HCEC 1CT (cell line): ENCODE measurements around the gene KY.

ENCODE experiments used
- DNase-seq: peaks from one replicate; pipeline ENCODE4 v3.0.0-alpha.2; 2017

Gene KY, protein sequence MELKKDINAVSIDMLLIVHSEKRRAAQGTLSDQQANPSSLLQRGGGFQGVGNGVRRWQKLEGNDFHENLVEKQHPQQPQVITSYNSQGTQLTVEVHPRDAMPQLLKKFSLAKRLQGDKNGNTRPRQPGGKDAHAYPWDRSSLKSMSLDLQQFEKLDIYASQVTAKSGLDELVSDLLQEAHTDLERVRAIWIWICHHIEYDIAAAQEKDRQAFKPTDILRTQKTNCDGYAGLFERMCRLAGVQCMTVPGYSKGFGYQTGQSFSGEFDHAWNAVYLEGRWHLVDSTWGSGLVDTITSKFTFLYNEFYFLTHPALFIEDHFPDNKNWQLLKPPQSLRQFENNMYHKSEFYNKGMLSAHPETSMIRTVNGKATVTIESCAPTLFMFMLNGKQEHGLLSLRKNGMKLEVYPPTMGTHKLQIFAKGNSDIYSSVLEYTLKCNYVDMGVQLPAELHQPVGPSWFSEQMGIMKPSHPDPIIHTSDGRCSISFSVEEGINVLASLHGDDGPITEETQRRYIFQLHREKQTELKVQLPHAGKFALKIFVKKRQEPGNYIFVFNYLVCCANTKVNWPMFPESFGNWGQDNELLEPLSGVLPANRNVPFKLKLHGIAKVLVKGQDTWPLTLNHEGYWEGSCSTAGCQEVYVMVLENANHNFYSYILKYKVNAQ

DNA sequence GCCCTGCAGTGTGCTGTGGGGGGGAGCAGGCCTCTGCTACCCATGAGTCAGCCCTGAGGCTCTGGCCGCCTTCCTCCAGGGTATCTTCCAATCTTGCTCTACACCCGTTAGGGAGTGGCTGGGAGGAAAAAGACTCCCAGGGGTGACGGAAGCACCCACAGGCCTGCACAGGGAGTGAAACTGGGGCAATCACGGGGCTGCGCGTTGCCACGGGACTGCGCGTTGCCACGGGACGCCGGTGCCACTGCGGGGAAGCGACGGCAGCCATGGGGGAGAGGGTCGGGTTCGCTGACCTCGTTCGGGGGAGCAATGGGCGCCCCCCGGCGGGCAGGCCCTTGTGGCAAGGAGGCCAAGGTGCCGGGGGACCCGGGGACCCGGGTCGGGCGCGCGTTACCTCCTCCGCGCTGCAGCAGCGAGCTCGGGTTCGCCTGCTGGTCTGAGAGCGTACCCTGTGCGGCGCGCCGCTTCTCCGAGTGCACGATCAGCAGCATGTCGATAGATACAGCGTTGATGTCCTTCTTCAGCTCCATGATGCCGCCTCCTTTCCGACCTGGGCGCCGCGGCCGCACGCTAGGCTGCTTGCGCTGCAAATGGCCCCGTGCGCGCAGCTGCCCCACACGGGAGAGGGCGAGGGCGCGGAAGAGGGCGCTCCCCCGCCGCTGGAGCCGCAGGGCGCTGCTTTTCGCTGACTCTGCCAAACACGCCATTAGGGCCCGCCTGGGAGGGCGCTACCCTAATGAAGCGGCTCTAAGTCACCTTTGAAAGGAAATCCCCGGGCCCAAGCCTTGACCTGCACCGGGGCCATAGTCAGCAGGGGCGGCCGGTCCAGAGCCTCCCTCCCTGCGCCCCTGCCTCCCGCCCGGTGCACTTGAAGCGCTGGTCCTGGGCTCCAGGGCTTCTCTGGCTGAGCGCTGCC, at the start of gene KY:
Gene KY (minus strand): TSS at position 592 of the 916 bp plus-strand sequence. CDS start 62 bp downstream, at position 530.
- DNase-seq: no peak

DNA sequence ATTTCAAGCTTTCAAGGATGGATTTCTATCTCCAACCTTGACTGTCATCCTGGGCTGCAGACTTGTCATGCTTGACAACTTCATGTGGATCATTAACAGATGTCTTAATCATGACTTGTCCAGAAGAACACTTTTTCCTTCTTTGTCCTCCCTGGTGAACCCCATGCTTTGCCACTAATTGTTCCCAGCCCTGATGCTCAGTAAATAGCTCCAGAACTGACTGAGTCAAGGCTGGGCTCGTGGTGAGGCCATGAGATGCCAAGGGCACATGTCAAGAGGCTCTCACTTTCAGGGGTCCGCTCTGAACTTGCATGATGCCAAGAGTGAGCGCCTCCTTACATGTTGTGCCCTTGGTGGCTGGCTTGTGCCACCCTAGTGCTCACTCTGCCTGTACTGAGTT, 48.9 kb upstream of the KY start:
- DNase-seq: no peak

DNA sequence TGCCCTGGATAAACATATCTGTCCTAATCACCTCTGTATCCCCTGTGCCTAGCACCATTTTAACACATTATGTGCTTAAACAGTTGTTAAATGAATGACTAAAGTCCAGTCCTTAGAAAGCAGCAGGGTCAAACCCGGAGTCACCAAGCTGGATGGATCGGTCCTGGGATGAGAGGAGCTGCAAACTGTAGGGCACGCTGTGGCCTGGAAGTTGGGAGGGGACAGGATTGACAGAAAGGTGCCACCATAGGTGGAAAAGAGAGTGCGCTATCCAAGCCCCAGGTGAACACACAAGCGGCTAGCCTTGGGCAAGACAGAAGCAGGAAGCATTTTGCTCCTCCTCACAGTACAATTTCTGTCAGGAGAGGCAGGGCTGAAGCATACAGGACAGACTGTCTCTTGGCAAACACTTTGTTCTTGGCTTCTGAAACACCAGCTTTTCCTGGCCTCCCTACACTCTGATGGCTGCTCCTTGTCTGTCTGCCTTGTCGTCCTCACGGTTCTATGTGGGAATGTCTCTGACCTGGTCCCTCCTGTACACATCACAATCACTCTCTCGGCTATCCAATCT, 48.4 kb upstream of the KY start:
- DNase-seq: no peak

DNA sequence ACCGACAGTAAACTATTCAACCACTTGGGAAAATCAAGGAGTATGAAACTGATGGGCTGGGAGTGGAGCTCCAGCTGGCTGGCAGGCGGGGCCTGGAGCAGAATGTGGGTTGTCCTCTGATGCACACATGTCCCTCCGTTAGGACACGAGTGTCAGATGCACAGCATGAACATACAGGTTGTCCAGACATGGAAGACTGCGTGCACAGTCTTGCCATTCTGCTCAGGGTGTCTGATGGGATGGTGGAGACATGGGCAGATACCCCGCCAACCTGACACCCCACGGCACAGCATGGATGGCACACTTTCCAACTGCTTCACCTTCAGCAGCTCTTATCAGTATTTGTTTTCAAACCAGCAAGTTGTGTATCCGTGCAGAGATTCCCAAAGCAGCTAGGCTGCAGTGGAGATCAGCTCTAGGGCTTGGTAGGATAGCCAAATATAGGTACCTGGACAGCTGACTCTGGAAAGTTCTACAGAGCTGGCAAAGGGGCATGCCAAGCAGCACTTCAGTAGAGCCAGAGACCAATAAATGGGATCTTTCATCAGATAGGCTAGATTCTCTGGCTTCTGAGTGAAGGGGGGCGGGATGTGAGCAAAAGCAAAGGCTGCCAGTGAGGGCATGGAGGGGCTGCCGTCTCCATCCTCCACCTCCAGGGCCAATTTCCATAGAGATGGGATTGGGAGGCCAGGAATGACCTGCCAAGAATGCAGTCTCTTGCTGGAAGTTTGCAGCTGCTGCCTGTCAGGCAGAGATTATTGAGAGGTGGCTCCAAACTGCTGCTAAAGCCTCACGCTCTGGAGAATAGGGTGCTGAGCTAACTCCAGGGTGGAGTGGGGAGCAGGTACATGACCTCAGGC, 47.2 kb upstream of the KY start:
- no peak for DNase-seq

DNA sequence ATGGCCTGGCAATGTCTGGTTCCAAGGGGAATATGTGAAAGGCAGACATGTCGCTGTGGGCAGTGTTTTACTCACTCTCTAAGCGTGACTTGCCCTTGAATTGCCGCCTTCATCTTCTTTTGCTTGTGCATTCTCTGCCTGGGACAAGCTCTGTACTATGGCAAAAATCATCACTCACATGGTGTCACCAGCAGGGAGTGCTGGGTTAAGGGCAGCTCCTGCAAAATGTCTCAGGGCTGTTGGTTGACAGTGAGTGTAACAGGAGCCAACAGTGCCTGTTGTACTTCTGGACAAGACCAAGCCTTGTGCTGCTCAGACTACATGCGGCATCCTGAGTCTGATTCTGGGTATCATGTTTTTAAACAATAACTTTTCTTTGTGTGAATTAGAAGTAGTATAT, 45.3 kb upstream of the KY start:
- no peak for DNase-seq

DNA sequence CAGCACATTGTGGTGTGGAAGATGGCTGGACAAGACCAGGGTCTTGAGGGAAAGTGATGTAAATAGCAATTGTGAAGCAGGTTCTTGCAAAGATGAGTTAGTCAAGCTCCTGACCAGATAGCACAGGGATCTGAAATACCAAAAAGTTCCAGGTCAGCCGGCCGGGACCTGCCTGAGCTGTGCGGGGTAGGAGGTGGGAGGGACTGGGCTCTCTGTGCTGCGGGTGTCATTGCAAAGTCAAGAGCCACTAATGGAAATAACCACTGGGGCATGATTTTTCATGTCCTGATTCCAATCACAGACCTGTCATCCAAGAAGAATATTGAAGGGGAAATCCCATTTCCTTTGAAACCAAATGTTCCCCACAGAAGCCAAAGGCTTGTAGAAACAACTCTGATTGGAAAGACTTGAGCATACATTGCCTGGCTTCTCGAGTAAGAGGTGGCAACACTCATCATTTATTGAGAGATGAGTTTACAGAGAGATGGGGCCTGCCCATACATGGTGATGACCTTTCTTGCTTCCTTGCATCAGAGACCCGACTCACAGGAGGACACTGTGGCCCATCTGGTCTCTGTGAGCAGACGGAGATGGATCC, 44.2 kb upstream of the KY start:
- DNase-seq: no peak

DNA sequence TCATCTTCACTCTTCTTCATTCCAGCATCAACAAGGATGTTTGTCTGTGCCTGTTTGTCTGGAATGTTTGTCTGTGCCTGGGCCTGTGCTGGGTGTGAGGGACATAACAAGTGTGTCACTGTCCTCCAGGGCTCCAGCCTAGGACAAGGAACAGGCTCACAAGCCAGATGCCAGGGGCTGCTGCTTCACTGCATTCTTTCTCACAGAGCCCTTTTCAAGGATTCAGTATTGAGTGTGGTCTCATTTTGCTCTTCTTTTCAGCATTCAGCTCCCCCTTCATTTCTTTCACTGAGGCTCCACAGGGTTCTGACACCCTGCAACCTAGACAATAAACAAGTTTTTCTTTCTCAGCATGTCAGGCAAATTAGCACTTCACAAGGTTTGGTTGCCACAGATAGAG, 43.6 kb upstream of the KY start:
- no peak for DNase-seq

DNA sequence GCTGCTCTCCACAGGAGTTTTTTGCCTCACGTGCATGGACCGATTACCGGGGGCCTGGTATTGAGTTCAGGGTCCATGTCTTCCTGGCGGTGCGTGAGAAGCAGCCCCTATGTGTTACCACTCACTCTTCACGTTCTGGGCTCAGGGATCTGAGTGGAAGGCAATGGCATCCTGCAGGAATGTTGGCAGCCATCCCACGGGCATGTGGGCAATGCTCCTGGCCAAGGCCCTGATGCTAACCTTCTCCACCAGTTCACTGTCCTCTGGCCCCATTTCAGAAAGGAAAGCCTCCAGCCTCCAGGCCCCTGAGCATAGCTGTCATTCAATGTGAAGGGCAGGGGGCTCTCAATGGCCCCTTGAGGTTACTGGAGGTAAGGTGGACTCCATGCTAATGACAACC, 43.0 kb upstream of the KY start:
- DNase-seq: no peak

DNA sequence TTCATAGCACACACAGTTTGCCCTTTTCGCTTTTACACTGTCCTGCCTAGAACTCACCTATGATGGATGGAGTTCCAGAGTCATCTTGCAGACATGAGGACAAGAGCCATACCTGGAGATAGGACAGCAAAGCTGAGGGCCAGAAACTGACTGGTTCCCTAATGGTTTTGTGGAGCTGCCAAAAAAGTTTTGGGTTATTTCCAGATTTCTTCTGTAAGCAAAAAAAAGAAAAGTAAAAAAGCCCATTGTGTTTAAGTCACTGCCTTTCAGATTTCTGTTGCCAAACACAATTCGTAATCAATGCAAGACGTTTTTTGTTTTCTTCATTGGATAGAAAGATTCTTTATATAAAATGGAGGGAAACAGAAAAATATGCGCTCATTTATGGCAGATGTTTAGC, 42.4 kb upstream of the KY start:
- no peak for DNase-seq

DNA sequence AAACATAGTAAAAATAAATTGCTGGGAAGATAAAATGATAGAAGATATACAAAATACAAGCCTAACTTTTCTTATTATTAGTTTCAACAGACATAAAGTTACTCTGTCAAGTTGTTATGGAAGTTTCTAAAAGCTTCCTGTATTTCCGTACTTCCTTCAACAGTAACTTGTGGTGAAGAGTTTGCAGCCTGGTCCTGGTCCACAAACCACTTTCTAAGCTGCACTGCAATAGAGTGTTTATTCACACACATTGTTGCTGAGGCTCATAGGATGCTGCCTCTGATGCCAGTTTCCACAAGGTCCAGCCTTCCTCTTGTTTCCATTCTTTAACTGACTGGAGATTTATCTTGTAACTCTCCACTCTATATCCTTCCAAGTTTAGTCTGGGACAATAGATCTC, 39.4 kb upstream of the KY start:
- DNase-seq: no peak

DNA sequence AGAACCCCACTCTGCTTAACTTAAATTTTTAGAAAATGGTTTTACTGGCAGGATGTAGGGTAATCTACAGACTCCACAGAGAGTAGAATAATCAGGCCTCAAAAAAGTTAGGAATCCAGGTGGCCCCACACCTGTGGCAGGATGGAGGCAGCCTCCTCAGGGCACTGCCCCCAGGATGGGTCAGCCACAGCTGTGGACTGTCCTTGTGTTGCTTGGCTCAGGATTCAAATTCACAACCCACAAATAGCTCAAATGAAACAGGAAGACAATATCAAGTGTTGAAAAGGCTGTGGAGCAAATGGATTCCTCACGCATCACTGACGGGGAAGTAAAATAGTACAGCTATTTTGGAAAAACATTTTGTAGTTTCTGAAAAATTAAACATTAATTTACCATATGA, 36.8 kb upstream of the KY start:
- no peak for DNase-seq

DNA sequence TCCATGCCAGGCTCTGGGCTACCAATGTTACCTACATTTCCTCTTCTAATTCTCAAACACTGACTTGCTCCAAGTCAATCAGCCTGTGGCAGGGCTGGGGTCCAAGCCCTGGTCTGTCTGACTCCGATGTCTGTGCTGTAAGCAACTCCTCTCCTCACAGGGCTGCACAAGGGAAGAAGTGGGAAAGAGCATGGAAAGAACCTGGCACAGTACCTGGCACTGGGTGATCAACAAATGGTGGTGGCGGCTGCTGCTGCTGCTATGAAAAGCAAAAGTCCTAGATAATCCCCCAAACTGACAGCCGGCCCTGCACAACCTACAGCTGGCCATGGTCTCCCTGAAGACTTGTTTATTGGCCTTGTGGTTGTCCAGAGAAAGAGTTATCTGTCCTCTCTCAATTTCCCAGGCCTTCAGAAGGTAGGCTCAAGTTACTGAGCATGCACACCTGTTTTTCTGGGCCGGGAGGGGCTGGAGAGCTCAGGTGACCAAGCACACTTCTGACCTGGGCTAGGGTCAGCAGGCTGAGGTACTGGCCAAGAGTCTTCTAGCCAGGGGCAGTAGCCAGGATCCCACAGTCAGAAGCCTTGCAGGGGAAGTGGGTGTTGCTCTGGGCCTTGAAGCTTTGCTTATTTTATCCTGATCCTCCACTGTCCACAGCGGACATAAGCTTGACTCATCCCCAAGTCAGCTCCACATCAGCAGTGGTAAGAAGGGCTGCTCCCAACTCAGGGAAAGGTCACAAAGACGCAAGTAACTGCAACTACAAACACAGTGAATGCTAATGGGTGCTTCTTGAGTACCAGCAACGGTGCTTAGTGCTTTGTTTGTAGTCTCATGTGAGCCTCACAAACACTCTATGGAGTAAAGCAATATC, 35.3 kb upstream of the KY start:
- DNase-seq: peak; percentile 77

DNA sequence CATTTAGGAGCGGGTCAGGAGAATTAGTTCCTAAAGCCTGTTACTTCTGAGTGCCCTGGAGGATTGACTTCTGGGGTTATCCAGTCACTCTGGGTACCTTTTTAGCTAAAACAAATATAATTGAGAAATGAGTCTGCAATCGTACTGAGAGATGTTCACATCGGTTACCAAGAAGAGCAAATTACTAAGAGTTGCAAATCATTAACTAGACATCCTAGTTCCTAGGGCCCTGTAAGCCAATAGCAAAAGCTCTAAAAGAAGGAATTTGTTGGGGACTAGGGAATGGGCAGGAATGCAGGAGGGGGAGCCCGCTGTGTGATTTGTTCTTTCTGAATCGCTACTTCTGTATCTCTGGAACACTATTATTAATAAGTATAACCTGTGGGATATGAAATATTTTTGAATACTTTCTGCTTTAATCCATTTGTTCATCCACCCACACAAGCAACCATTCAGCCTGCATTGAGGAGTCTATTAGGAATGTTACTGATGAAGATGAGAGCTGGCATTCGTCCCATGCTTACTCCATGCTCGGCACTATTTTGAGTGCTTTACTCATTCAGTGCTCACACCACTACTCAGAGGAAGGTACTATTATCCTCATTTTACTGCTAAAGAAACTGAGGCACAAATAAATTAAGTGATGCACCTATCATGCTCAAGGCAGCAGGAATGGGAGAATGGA, 31.5 kb upstream of the KY start:
- DNase-seq: no peak

DNA sequence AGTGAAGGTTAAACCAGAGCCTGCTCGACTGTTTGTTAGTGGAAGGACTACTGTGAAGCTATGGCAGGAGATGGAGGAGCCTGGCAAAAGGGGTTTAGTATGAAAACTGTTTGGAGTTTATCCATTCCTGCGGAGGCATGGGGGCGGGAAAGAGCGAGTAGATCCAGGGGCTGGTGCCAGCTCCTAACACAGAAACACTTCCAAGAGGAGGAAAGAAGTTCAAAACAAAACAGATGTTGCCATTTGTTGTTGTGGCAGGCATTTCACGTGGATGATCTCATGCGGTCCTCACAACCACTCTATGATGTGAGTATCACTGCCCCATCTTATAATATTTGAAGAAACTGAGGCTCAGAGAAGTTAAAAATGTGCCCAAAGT, 30.7 kb upstream of the KY start:
- no peak for DNase-seq

DNA sequence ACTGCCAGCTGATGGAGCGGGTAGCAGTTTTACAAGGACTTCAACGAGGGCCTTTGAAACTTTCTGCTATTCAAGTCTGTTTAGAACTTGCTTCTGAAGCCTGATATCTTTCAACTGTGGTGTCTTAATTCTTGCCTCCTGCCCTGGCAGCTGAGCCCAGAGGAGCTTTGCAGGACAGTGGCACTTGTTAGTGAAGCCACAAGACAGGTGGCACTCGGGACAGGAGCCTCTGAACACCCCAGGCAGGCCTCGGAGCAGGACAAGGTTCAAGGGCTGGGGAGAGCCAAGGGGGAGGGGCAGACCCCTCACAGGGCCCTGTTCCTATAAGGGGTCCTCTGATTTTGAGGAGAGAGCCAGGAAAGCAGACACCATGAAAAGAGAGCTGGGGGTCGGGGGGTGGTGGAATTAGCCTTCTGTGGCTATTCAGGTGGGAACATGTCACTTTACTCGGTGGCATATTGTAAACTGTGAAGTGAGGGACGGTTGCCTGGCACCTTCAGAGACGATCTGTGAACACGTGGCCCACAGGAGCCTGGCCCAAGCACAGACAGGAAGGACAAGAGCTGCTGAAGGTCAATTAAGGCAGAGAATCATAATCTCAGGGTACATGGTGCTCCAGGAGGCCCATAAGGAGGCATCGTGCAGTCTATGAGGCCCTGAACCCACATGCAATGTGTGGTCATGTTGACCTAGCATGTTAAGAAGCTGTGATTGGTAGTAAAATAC, 30.1 kb upstream of the KY start:
- no peak for DNase-seq

DNA sequence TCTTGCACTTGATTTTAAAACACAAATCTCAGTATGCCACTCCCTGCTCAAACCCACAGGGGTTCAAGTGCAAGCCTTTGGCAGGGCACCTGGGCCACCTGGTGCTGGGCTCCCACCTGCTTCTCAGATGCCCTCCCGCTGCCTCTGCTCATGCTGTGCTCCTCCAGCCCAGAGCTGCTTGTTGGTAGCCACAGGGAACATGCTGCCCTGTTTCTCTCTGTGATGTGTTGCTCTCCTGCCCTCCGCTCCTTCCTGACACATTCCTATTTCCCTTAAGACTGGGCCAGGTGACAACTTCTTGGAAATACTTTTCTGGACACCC, 27.1 kb upstream of the KY start:
- no peak for DNase-seq

DNA sequence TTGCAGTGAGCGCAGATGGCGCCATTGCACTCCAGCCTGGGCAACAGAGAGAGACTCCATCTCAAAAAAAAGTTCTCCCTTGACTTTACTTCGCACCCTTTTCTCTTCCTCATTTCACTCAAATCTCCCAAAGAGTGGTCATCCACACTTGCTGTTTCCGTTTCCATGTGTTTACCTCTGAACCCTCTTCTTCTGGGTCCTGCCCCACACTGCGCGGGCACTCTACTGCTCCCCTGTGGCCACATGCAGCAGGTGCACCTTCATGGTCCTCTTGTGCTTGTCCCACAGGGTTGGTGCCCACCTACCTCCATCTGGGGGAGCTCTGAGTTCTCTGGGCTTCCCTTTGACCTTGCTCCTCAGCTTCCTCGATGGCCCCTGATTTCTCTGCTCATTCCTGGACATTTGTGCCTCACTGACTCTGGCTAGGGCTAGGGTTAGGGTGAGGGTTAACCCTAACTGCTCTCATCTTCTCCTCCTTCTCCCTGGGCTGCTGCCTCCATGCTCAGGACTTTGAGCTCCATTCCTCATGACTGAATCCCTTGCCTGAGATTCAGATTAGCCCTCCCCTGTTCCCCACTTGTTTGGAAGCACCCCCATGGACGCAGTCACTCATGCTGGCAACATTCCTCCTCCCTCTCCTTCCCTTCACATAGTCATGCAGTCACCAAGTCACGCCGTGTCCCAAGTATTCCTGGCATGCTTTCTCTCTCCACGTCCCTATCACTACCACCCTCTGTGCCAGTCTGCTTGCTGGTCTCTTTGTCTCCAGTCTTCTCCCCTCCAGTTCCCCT, 26.6 kb upstream of the KY start:
- no peak for DNase-seq

DNA sequence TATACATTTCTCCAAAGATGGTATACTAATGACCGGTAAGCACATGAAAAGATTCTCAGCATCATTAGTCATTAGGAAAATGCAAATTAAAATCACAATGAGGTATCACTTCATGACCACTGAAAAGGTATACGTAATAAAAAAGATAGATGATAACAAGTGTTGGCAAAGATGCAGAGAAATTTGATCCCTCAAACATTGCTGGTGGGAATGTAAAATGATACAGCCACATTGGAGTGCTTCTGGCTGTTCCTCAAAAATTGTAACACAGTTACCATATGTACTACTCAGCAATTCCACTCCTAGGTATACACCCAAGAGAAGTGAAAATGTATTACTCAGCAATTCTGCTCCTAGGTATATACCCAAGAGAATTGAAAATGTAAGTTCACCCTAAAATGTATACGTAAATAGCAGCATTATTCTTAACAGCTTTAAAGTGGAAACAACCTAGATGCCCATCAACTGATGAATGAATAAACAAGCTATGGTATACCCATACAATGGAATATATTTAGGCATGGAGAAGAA, 25.0 kb upstream of the KY start:
- no peak for DNase-seq

DNA sequence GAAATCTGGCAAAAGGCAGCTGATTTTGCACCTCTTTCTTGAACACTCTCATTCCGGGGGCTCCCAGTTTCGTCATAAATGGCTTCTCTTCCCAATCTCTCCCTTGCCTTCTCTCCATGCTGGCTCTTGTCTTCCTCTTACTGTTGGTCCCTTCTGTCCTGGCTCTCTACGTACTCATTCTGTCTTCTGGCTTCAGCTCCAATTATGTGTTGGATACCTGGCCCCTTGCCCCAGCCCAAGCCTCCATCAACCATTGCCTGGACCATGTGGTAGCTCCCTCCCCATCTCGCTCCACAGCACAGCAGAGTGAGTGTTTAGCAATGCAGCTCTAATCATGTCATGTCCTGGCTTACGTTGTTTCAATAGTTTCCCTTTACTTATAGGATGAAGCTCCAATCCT, 21.7 kb upstream of the KY start:
- DNase-seq: no peak
